Measurements from ENCODE around the gene SLC39A11.
"Not testable (repeated sequence)": the region's sequence is repeated elsewhere in the genome, so short reads cannot be mapped to it uniquely, and the experiment has no call there.

SLC39A11 gene

DNA sequence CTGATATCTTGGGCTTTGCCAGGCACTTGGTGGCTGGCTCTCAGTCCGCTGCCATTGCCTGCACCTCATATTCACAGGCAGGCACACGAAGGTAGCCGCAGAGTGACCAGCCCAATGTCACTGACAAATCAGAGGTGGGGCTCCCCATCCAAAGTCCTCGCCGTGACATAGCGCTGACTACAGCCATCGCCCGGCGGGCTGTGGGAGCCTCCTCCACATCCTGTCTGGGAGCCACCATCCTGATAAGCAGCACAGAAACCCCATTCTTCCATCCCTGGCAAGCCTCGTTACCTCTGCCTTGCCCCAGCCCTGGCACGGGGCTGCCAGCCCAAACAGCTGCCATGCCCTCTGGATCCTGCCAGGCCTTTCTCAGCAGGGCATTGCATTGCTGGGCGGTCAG lies 437.8 kb downstream of the SLC39A11 start:
- DNase-seq (ENCODE audit: low read depth) = no peak

- DNase-seq (ENCODE audit: low read depth) = no peak
These were observed 440.5 kb downstream of the SLC39A11 start for GRCh38 chr17:72651988-72652387.

DNA sequence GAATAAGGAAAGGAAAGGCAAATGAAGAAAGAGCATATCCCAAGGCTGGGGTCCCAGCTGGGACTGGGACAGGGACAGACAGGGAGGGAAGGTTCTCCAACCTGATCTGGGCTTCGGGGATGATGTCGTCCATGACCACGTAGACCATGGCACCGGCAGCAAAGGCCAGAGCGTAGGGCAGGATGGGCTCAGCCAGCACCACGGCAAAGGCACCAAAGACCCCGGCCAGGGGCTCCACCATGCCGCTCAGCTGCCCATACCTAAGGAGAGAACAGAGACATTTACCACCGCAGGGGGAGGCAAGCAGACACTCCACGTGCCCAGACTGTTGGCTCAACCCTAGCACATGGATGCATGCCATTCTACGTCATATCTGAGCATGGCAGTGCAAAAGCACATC lies 443.8 kb downstream of the SLC39A11 start:
- no peak for DNase-seq (ENCODE audit: low read depth)

- no peak for DNase-seq (ENCODE audit: low read depth)
These were observed 446.3 kb downstream of the SLC39A11 start for GRCh38 chr17:72646176-72646575.

- DNase-seq (ENCODE audit: low read depth) = no peak
These were observed 448.0 kb downstream of the SLC39A11 start for GRCh38 chr17:72644492-72644891.

- DNase-seq (ENCODE audit: low read depth) = no peak
These were observed 448.8 kb downstream of the SLC39A11 start for GRCh38 chr17:72643575-72644216.

DNA sequence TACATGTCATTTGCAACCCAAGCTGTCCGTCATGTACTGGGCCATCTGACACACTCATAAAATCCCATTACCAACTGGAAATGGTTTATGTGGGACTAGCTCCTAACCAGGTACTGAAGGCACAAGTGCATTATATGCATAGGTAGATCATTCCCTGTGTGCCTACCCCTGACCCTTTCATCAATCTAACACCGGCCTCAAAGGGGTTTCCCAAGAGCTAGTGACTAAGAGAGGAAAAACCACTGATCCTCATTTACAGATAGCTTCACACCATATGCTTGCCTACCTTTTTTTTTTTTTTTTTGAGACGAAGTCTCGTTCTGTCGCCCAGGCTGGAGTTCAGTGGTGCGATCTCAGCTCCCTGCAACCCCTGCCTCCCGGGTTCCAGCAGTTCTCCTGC lies 449.8 kb downstream of the SLC39A11 start:
- no peak for DNase-seq (ENCODE audit: low read depth)

- DNase-seq (ENCODE audit: low read depth) = no peak
These were observed 451.9 kb downstream of the SLC39A11 start for GRCh38 chr17:72640415-72641165.

- DNase-seq (ENCODE audit: low read depth) = no peak
These were observed 452.8 kb downstream of the SLC39A11 start for GRCh38 chr17:72639711-72640110.

- not testable (repeated sequence) for DNase-seq (ENCODE audit: low read depth)
These were observed 453.6 kb downstream of the SLC39A11 start for GRCh38 chr17:72638932-72639331.

DNA sequence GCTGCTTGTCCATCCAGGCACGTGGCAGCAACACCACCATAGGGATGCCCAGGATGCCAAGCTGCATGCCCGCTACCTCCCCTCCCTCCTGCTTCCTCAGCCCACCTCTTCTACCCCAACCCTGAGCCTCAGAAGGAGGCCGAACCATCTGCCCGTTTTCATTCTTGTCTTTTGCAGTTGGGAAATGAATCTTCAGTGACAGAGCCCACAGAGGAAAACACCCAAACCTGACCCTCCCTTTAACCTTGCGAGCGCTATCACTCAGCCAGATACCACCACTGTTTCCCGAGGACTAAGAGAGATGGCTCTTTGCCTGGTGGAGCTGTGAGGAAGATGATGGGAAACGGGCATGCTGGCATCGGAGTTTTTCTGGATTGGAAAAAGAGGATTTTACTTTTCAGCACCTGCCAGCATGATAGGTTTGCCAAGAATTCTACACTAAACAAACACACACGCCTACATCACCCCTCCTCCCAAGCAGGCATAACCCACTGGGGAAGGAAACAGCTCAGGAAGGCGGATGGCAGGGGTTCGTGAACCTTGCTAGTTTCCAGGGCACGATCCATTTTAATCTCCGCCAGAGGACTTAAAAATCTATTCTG lies 457.4 kb downstream of the SLC39A11 start:
- no peak for DNase-seq (ENCODE audit: low read depth)

DNA sequence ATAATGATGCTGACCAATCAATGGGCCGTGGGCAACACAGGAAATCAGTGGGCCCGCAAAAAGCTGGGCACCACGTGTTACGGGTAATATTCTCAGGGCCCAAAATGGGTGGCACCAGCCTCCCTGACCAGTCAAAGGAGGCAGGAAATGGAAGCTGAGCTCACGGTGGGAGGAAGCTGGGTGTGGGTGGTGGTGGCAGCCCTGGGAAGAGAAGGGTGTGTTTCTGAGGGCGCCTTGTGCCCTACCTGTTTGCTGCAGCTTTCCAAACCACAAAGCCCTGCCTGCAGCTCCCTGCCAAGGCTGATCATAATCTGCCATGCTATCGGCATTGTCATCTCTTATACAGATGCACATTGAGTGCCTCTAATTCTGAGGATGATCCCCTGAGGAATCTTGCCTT lies 457.9 kb downstream of the SLC39A11 start:
- DNase-seq (ENCODE audit: low read depth) = no peak

DNA sequence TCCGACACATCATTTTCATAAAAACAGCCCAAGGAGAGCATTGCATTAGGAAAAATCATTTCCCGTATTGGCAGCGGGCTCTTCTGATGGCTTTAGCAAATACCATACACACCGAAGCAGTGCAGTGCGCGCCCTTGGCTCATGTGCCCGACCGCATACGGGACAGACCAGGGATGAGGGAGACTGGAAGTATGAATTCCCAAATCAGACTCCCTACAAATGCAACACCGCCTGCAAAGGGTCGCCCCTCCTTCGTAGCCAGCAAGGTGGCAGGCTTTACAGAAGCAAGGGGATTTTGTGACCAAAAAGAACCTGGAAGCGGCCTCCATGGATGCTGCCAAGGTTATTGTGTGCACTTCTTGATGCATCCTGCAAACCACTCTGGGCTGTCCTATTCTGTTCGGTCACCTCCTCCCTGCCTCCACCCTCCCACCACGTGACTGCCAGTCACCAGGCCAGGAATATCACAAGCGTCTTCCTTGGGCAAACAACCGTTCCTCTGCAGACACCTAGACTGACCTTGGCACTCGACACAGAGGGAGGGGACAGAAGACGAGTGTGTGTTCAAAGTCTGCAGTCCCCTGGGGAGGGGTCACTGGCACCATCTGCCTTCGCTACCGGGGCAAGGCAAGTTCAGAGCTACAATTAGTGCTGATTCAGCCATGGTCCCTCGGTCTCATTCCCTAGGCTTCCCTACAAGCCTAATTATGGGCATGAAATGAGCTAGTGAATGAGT lies 460.4 kb downstream of the SLC39A11 start:
- DNase-seq (ENCODE audit: low read depth) = no peak

GRCh38 chr17:72631568-72631948 lies 460.9 kb downstream of the SLC39A11 start:
- DNase-seq (ENCODE audit: low read depth) = no peak

DNA sequence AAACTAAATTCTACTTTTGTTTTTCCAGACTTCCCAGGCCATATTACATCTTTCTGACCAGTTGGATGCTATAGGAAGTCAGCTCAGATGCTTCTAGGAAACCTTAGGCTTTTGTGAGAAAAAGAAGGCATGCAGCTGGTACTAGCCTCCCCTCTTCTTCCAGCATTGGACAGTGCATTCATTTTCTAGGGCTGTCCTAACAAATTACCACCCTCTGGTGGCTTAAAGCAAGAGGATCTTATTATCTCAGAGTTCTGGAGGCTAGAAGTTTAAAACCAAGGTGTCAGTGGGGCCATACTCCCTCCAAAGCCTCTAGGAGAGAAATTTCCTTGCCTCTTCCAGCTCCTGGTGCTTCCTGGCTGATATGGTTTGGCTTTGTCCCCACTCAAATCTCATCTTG lies 467.8 kb downstream of the SLC39A11 start:
- no peak for DNase-seq (ENCODE audit: low read depth)

- no peak for DNase-seq (ENCODE audit: low read depth)
These were observed 468.3 kb downstream of the SLC39A11 start for GRCh38 chr17:72624226-72624625.

GRCh38 chr17:72622661-72623433 lies 469.6 kb downstream of the SLC39A11 start:
- no peak for DNase-seq (ENCODE audit: low read depth)

DNA sequence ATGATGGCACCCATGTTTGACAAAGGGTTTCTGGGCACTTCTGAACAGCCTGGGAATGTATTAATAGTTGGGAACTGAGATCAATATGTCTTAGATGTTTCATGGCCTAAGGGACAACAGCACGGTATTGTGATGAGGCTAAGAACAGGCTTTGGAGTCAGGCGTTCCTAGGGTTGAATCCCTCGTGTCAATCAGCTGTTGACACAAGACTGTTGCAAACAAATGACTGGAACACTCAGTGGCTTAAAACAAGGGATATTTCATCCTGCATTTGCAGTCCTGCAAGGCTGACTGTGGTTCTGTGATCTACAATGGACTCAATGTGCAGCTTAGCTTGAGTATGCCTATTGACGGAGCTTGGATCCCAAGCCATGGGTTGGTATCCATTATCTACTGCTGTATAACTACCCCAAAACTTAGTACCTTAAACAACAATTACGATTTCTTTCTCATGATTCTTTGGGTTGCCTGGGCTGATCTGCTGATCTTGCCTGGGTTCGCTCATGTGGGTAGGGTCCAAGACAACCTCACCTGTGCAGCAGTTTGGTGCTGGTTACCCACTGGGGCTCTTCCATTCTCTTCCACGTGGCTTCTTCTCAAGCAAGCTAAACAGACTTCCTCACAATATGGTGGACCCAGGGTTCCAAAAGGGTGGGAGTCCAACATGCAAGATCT lies 472.4 kb downstream of the SLC39A11 start:
- no peak for DNase-seq (ENCODE audit: low read depth)

DNA sequence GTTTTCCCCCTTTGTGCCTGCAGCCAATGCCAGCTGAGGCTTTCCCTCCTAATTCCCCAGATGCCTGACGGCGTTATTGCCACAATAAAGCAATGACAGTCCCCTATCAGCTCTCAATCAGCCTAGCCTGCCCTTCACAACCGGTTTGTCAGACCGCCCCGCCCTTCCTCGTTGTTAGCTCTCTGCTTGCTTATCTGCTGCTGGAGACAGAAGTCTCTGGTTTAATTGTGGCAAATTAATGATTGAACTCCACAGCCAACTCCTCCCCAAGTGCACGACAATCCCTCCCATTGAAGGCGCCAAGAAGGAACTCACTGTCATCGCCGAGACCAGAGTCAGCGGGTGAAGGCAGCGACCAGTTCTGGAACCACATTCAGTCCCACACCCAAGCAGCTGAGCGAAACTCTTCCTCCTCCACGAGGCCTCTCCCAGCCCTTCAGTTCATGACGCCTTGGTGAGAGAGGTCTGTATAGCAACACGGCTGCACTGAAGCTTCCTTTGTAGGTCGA lies 474.4 kb downstream of the SLC39A11 start:
- DNase-seq (ENCODE audit: low read depth) = no peak

GRCh38 chr17:72617557-72617956 lies 474.9 kb downstream of the SLC39A11 start:
- no peak for DNase-seq (ENCODE audit: low read depth)

- no peak for DNase-seq (ENCODE audit: low read depth)
These were observed 476.0 kb downstream of the SLC39A11 start for GRCh38 chr17:72616447-72616846.

All from HS-5 (cell line).